Hematopoietic multipotent progenitor cell treated with erythropoietin and hydrocortisone succinate and interleukin-3 and kit ligand, for 4 days (in vitro differentiated cells): Measurements from ENCODE around the gene NLRC5.
"Not testable (repeated sequence)": the region's sequence is repeated elsewhere in the genome, so short reads cannot be mapped to it uniquely, and the experiment has no call there.

Experiments used
- DNase-seq: peaks from one replicate; pipeline ENCODE4 v3.0.0-alpha.2; 2015

Gene NLRC5

GRCh38 chr16:57083485-57084126 lies 94.2 kb downstream of the NLRC5 start:
- DNase-seq = no peak

- DNase-seq = peak; percentile 90
These were observed 95.0 kb downstream of the NLRC5 start for GRCh38 chr16:57084257-57084770.

- DNase-seq = peak; percentile 62
These were observed 95.6 kb downstream of the NLRC5 start for GRCh38 chr16:57084996-57085395.

- DNase-seq = no peak
These were observed 97.6 kb downstream of the NLRC5 start for GRCh38 chr16:57087003-57087402.

GRCh38 chr16:57089406-57089805 lies 100.0 kb downstream of the NLRC5 start:
- no peak for DNase-seq

GRCh38 chr16:57091200-57091974 lies 102.0 kb downstream of the NLRC5 start:
- no peak for DNase-seq

GRCh38 chr16:57091975-57092785 lies 102.8 kb downstream of the NLRC5 start, which contains the start of gene CPNE2:
Gene CPNE2 (plus strand): TSS chr16:57092583. CDS start chr16:57110743, 18,160 bp downstream.
- DNase-seq = peak; percentile 66

- DNase-seq = peak; percentile 47
These were observed 103.5 kb downstream of the NLRC5 start for GRCh38 chr16:57092786-57093411.

GRCh38 chr16:57093666-57094564 lies 104.6 kb downstream of the NLRC5 start:
- no peak for DNase-seq

GRCh38 chr16:57094911-57095310 lies 105.6 kb downstream of the NLRC5 start:
- DNase-seq = no peak

GRCh38 chr16:57096192-57096591 lies 106.8 kb downstream of the NLRC5 start:
- no peak for DNase-seq

GRCh38 chr16:57096793-57097192 lies 107.4 kb downstream of the NLRC5 start:
- DNase-seq = no peak

- no peak for DNase-seq
These were observed 109.0 kb downstream of the NLRC5 start for GRCh38 chr16:57098188-57098841.

GRCh38 chr16:57099965-57100364 lies 110.6 kb downstream of the NLRC5 start:
- DNase-seq = not testable (repeated sequence)

- no peak for DNase-seq
These were observed 111.1 kb downstream of the NLRC5 start for GRCh38 chr16:57100445-57100844.

GRCh38 chr16:57102888-57103851 lies 113.8 kb downstream of the NLRC5 start:
- no peak for DNase-seq

- DNase-seq = no peak
These were observed 115.3 kb downstream of the NLRC5 start for GRCh38 chr16:57104706-57105105.

- DNase-seq = no peak
These were observed 115.8 kb downstream of the NLRC5 start for GRCh38 chr16:57105184-57105583.

GRCh38 chr16:57106767-57107166 lies 117.4 kb downstream of the NLRC5 start:
- no peak for DNase-seq
